GM21447 (cell line): ENCODE results near the gene FNDC10.

Source experiments
- ATAC-seq: cut with Tn5 transposase; IDR thresholded peaks from one replicate; pipeline ENCODE4 v1.9.1; 2021; ENCODE audit not compliant: unreplicated experiment

FNDC10 gene

DNA sequence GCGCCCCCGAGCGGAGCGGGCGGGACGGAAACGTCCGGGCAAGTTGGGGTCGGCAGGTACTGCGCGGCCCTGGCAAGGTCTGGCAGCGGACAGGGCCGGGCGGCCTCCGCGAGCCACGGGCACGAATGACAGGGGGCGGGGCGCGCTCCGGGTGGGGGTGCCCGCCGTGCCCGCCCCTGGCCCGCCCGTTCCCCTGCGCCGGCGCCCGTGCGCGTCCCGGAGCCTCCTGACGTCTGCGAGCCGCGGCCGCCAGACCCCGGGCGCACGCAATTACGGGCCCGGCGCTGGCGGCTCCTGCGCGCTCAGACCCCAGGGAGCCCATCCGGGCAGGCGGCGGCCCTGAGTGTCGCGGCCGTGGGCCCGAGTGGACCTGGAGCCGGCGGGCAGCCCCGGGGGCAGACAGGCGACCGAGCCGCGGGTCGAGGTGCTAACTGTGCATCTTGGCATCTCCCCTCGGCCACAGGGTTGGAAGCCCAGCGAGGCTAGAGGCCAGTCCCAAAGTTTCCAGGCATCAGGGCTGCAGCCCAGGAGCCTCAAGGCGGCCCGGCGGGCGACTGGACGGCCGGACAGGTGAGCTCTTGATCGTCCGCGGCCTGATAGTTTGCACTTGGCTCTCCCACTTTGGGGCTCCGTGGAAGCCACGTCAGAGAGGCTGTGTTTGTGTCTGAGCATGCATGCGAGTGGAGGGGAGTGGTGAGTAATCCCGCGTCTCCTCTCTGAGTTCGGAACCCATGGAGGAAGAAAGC lies 16.3 kb upstream of the FNDC10 start:
- peak; percentile 21 for ATAC-seq

DNA sequence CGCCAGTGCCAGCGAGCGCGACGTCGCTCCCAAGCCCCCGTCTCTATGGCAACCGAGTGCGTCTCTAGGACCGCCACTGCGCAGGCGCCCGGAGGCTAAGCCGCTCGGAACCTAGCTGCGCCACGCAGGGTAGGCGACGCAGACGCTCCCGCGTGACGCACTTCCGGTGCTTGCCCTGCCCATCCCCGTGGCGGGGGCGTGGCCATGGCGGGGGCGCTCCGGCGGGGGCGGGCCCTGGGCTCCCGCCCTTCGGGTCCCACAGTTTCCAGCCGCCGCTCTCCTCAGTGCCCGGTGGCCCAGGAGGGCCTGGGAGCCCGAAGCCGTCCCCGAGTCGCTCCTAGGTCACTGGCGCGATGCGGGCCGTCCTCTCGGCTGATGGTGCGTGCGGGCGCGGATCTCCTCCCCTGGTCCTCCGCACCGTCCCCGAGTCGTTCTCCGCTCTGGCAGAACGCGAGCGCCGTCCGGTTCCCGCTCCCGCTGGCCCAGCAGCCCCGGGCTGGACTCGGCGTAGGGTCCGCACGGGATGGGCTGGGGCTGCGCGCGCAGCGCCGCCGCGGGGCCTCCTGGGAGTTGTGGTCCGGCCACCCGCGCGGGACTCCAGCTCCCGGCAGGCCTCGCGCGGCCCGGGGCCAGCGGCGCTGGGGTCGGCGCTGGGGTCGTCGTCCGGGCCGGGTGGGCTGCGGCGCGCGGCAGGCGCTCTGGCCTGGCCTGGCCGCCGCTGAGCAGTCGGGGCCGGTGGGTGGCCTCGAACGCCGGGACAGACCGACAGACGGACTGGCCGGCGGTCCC lies 15.5 kb upstream of the FNDC10 start, which contains the start of gene MIB2:
Gene MIB2 (plus strand): TSS at position 245 of the 789 bp plus-strand sequence. CDS start 7,953 bp downstream, outside the sequence.
- ATAC-seq, result peak; percentile 79

DNA sequence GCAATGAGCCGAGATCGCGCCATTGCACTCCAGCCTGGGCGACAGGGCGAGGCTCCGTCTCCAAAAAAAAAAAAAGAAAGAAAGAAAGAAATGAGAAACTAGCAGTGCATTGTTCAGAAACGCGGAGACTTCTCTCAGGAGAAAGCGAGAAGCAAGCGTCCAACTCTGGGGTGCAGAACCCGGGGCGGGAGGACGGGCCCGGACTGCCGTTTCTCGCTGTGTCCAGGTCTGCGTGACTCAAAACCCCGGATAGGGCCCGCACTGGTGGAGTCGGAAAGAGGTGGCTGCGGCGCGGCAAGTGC lies 15.0 kb upstream of the FNDC10 start:
- ATAC-seq, result no peak

DNA sequence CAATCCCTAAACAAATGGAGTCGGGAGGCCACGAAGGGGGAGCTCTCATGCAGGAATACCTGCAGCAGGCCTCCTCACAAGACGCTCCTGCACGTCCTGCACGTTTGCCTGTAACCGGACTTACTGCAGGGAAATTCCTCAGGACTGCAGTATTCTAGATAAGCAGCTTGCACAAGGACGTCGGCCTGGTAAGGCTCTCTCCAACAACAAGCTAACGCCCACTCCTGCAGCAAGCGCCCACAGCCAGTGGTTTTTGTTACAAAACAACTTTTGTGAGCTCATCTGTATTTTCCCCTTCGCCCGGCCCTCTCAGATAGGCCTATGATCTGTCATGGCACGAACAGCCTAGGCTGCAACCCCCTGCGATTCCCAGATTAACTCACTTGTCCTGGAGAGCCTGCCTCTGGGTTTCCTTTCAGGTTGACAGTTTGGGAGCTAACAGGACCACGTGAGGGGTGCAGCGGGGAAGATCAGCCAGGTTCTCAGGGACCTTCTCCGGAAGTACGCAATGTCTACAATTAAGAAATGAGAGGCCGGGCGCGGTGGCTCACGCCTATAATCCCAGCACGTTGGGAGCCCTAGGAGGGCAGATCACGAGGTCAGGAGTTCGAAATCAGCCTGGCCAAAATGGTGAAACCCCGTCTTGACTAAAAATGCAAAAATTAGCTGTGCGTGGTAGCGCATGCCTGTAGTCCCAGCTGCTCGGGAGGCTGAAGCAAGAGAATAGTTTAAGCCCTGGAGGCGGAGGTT lies 14.4 kb upstream of the FNDC10 start:
- ATAC-seq, result no peak

DNA sequence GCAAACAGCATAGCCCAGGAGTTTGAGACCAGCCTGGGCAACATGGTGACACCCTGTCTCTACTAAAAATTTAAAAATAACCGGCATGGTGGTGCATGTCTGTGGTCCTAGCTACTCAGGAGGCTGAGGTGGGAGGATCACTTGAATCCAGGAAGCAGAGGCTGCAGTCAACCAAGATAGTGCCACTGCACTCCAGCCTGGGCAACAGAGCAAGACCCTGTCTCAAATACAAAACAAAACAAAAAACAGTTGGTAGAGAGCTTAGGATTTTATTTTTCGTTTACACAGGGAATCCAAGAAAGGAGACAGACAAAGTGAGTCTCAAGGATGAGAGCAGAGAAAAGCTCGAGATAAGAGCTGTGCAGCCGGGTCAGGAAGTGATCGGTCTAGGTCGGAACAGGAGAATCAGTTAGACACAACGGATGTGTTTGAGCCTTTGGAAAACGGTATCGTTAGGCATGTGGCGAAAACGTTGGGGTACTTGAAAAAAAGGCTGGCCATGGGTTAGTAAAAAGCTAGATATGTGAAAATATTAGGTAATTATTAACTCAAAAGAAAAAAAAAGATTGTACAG lies 13.7 kb upstream of the FNDC10 start:
- ATAC-seq, result no peak

DNA sequence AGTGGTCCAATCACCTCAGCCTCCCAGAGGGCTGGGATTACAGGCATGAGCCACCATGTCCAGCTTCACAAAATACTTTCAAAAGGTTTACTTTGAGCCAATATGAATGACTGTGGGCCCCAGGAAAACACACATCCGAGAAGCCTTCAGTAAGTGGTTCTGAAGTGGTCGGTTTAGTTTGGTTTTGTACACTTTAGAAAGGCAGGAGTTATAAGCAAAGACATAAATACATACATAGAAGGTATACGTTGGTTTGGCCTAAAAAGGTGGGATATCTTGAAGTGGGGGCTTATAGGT lies 12.1 kb upstream of the FNDC10 start:
- no peak for ATAC-seq

DNA sequence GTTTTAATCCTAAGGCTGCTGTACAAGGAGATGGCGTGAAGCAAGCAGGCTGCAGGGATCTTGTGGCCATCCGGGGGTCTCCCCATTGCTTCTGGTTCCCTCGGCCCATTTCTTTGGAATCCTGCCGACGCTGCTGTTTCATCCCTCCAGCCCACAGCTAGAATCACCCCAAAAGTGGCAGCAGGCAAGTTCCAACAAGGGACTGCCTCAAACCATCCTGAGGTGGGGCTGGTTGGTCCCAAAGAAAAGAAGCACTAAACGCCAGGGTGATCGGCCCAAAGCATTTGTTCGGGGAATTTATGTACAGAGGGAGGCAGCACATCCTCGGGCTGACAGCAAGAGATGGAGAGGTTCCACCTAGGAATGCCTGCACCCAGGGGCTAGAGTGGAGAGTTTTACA lies 10.9 kb upstream of the FNDC10 start:
- ATAC-seq, result no peak

DNA sequence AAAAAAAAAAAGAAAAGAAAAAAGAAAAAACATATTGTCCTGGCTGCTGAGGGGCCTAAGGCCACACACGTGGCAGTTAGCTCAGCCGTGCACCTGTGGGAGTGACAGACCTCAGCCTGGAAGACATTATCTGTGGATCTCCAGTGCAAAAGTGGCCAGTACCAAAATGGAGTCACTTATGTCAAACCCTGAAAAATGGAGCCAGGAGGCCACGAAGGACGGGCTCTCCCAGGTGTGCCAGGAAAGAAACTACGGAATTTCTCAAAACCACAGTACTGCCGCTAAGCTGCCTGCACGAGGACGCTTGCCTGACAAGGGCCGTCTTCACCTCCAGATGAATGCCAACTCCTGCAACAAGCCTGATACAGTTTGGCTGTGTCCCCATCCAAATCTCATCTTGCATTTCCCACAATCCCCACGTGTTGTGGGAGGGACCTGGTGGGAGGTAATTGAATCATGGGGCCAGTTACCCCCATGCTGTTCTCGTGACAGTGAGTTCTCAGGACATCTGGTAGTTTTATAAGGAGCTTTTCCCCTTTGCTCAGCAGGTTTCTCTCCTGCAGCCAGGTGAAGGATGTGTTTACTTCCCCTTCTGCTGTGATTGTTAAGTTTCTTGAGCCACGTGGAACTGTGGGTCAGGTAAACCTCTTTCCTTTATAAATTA lies 10.0 kb upstream of the FNDC10 start:
- ATAC-seq, result no peak

DNA sequence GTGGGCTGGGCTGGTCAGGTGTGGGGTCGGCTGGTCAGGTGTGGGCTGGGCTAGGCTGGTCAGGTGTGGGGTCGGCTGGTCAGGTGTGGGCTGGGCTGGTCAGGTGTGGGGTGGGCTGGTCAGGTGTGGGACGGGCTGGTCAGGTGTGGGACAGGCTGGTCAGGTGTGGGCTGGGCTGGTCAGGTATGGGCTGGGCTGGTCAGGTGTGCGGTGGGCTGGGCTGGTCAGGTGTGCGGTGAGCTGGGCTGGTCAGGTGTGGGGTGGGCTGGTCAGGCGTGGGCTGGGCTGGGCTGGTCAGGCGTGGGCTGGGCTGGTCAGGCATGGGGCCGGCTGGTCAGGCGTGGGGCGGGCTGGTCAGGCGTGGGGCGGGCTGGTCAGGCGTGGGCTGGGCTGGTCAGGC lies 6.3 kb upstream of the FNDC10 start:
- ATAC-seq, result no peak

DNA sequence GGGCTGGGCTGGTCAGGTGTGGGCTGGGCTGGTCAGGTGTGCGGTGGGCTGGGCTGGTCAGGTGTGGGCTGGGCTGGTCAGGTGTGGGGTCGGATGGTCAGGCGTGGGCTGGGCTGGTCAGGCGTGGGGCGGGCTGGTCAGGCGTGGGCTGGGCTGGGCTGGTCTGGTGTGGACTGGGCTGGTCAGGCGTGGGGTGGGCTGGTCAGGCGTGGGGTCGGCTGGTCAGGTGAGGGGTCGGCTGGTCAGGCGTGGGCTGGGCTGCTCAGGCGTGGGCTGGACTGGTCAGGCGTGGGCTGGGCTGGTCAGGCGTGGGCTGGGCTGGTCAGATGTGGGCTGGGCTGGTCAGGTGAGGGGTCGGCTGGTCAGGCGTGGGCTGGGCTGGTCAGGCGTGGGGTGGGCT lies 5.8 kb upstream of the FNDC10 start:
- no peak for ATAC-seq

DNA sequence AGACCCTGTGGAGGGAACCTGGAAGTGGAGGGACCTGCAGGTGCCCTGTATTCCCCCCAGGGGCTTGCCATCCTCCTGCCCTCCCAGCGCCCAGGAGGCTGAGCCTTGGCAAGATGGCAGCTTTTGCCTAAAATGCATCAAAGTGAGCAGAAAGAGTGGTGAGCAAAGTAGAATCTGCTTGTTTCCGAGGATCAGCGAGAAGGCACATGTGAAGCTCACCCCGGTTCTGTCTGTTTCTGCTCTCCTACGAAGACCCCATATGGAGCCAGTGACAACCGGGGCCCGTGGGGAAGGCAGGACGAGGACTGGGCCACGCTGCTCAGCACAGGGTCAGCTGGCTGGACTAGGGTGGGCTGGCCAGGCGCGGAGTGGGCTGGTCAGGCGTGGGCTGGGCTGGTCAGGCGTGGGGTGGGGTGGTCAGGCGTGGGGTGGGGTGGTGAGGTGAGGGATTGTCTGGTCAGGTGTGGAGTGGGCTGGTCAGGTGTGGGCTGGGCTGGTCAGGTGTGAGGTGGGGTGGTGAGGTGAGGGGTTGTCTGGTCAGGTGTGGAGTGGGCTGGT lies 5.2 kb upstream of the FNDC10 start:
- ATAC-seq, result no peak

DNA sequence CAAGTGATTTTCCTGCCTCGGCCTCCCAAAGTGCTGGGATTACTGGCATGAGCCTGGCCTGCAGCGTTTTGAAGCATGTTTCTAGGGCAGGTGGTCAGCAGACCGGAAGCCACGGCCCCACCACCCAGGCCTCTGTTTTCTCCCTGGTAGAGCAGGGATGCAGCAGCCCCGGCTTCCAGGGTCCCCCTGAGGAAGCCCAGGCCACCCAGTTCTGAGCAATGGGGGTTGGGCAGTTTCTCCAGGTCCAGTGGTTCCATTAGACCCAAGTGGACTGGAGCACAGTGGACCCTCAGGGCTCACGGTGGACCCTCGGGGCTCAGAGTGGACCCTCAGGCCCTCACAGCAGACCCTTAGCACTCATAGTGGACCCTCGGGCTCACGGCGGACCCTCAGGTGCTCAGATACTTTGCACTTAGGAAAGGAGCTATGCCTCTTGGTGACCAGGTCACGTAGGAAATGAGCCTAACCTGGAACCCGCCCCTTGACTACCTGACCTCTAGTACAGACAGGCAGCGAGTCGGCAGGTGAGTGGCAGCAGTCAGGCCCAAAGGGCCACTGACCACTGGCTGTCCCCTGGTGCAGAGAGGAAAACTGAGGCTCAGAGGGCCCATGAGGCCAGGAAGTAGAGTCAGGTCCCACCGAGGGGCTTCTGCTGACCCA lies 4.6 kb upstream of the FNDC10 start:
- no peak for ATAC-seq

DNA sequence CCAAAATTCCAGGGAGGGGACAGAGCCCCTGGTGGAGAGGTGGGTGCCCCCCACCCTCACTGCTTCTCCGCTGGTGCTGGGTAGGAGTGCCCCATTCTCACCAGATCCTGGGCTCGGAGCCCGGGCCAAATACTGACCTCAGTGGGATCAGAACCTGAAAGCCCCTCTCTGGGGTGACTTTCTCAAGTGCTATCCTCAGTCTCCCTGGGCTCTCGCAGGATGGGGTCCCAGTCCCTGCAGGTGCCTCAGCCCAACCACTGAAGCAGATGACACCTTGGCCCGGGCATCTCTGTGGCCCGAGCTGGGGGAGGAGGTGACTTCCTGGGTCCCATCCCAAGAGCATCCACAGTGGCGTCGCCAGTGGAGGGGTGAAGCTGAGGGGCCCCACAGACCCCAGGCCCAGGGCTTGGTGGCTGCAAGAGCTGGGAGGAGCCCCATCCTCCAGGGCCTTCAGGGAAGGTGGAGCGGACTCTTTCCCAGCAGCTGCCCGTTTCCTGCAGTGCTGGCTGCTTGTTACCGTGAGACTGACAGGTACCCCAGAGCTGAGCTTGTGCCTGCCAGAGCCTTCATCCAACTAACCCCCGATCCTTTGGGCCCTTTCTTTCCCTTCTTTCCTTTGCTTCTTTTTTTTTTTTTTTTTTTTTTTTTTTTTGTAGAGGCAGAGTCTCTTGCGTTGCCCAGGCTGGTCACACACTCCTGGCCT lies 3.9 kb upstream of the FNDC10 start:
- no peak for ATAC-seq

DNA sequence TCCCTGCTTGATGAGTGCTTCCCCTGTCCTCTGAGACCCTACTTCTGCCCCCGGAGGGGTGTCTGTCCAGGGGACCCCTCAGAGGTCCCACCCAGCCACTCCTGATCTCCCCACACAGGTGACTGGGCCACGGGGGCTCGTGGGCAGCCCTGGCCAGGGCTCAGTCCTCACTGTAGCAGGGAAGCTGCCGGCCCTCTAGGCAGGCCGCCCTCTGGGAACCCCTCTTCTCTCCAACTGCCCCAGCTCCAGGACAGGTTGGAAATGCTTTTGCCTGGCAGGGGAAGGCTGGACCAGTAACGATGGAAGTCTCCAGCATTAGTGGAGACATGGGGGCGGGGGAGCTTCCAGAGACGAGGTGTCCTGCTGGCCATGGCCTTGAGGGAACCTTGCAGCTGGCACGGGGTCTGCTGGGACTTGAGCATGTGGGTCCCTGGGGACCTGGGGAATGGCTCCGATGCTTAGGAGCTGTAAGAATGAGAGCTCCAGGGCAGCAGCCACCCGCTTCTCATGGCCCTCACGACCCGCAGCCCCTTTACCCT lies 3.1 kb upstream of the FNDC10 start:
- no peak for ATAC-seq

DNA sequence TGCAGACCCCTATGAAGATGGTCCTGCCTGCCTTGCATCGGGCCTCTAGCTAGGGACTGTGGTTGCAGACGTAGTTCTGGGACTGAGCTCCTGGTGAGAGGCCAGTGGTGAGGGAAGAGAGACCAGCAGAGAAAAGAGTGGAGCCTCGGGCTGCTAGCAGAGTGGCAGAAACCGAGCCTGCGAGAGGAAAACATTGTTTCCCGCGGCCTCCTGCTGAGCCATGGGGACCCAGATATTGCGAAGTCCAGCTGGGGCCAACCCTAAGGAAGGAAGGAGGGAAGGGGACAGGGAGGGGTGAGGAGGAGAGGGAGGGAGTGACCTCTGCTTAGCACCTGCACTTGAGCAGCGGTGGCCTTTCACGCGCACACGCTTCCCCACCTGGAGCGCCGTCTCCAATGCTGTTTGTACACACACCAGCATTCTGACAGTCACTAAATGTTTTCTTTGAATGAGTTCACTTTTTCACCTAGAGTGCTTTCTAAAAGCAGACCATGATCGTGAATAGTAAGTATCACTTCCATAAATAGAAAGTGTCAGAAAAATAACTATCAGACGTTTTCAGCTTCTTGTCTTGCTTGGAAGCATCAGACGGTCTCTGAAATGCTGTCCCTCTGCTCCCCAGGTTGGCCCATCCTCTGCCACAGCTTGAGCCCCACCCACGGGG lies 2.5 kb upstream of the FNDC10 start:
- ATAC-seq, result no peak

DNA sequence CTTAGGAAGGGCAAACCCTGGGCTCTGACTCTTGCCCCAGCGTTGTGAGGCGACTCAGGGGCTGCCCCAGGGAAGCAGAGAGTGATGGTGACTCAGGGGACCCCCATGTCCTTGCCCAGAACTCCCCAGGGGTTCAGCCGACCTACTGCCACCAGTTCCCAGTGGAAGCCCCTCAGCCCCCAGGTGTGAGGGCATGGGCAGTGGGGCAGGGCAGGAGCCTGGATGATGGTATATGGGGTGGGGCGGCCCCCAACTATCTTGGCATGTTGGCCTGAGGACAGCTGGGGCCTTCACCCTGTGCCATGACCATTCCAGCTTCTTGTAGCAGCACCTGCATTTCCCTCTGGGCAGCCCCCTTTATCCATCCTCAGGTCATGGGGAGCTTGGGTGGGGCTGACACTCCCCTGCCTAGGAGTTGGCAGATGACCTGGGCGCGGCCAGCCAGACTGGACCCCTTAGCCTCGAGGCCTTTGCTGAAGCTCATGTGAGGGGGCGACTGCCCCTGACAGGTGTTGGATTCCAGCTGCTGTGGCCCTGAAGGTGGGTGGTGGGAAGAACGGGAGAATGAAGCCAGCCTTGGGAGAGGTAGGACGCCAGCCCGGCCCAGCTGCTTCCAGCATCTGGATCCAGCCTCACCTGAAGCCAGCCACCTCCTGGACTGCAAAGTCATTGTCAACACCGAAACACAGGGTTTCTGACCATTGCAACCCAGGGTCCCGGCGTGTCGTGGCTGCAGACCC lies 1.8 kb upstream of the FNDC10 start:
- no peak for ATAC-seq

DNA sequence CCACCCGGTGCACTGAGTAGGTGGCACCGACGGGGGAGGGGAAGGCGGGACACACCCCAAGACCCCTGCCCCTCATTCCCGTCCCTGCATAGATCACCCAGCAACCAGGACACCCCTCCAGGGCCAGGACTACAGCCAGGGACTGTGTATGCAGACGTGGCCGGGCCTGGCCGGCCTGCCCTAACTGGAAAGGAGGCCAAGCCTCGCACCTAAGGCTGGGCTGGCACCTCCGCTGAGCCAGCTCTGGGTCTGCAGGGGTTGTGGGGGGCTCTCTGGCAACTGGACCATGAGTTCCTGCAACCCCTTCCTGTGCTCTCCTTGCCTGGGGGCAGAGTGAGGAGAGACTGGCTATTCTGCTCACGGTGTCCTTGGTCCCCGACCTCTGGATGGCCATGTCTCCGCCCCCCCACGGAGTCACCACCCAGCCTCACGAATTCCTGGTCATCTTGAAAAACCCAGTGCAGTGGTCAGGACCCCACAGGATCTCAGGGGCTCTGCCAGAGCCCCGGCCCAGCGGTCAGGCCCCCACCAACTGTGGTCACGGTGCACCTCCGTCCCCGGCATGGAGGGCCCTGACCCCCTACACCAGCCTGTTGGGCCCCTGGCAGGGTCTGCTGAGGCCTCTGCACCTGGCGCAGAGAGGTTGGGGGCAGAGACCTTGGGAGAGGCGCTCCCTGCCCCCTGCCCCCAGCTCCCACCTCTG lies 1.1 kb upstream of the FNDC10 start:
- no peak for ATAC-seq
